DOHH2 (cell line): ENCODE data around the gene OAT.

Experiments
- H3F3A ChIP-seq: fragments of 200-600 bp; sonication (generic), shearing (Covaris generic); 2 replicates; pipeline ENCODE4 v1.6.0; 2016; ENCODE audit warnings: antibody characterized with exemption, mild to moderate bottlenecking; ENCODE audit not compliant: control insufficient read depth, insufficient read depth
- H3K27ac ChIP-seq: fragments of 200-600 bp; sonication (generic); 2 replicates; pipeline ENCODE4 v1.5.1; 2014; ENCODE audit warnings: low read depth, mild to moderate bottlenecking, low read length, moderate library complexity
- H3K27me3 ChIP-seq: fragments of 200-600 bp; sonication (generic); 2 replicates; pipeline ENCODE4 v1.6.1; 2014; ENCODE audit warnings: mild to moderate bottlenecking, low read length, mixed read lengths; ENCODE audit not compliant: control insufficient read depth
- H3K36me3 ChIP-seq: fragments of 200-600 bp; sonication (generic); 2 replicates; pipeline ENCODE4 v1.6.1; 2014; ENCODE audit warnings: mild to moderate bottlenecking, low read length, moderate library complexity, mixed read lengths; ENCODE audit not compliant: control insufficient read depth
- H3K4me1 ChIP-seq: fragments of 200-600 bp; sonication (generic); 2 replicates; pipeline ENCODE4 v1.6.1; 2014; ENCODE audit warnings: mild to moderate bottlenecking, low read length, mixed read lengths; ENCODE audit not compliant: control insufficient read depth
- H3K4me2 ChIP-seq: fragments of 200-600 bp; sonication (generic); 2 replicates; pipeline ENCODE4 v1.6.0; 2014; ENCODE audit warnings: mild to moderate bottlenecking, low read length, moderate library complexity
- H3K4me3 ChIP-seq: fragments of 200-600 bp; sonication (generic); 2 replicates; pipeline ENCODE4 v1.5.1; 2014; ENCODE audit warnings: mild to moderate bottlenecking, low read length, mixed read lengths
- H3K79me2 ChIP-seq: fragments of 200-600 bp; sonication (generic); 2 replicates; pipeline ENCODE4 v1.6.1; 2014; ENCODE audit warnings: mild to moderate bottlenecking, low read length, mixed read lengths; ENCODE audit not compliant: control insufficient read depth
- H3K9me2 ChIP-seq: fragments of 200-600 bp; sonication (generic); replicated peaks from 2 replicates; pipeline ENCODE4 v1.6.1; 2014; ENCODE audit warnings: mild to moderate bottlenecking, low read length, mixed read lengths; ENCODE audit not compliant: control insufficient read depth
- H3K9me3 ChIP-seq: fragments of 200-600 bp; sonication (generic); 2 replicates; pipeline ENCODE4 v1.6.1; 2014; ENCODE audit warnings: antibody characterized with exemption, low read length, mixed read lengths; ENCODE audit not compliant: control insufficient read depth, insufficient read depth
- H4K20me1 ChIP-seq: fragments of 200-600 bp; sonication (generic); 2 replicates; pipeline ENCODE4 v1.6.0; 2014; ENCODE audit warnings: low read depth, mild to moderate bottlenecking, antibody characterized with exemption, low read length, moderate library complexity; ENCODE audit not compliant: control insufficient read depth, insufficient read depth
- EZH2phosphoT487 ChIP-seq: fragments of 200-600 bp; sonication (generic); IDR thresholded peaks from 2 replicates; pipeline ENCODE4 v1.6.1; 2017; ENCODE audit warnings: borderline replicate concordance, mild to moderate bottlenecking, antibody characterized with exemption, low read length, moderate library complexity, mixed read lengths
- TF ChIP-seq, protein P1 (sequence below): fragments of 200-600 bp; sonication (generic); IDR thresholded peaks from one replicate; pipeline ENCODE4 v1.5.1; 2014; ENCODE audit warnings: antibody characterized with exemption, mild to moderate bottlenecking, low read depth, low read length; ENCODE audit not compliant: poor library complexity, severe bottlenecking

OAT gene

DNA sequence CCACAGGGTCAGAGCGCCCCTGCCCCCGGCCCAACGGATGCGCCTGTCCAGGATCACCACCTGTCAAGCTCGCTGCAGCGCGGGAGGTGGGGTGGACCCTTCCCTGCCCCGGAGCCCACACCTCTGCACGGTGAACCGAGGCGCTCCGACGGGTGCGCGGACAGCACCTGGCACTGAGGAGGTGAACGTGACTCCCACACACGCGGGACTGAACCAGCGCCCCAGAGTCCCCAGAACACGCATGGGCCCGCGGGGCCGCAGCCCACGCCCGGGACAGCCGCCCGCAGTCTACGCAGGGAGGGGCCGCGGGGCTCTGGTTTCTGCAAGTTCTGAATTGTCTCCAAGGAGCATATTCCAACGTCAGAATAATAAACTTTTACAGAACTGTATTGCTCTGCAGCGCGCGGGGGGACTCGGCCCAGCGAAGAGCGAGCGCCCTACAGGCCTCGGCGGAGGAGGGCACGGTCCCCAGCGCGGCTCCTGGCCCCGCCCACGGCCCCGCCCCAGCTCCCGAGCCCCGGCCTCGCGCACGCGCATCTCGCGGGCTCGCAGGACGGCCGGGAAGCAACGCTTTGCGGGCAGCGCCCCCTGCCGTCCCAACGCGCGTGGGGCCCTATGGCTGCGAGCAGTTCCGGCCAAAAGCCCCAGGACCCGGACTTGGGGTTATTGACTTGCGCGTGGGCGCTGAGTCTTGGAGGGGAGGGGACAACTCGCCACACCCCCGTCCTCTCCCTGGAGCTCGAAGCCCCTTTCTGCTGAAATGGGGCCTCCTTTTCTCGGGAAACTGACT, 29.7 kb downstream of the OAT start:
- Histone ChIP-seq H3K27ac (no peak overlapping the region), H3K4me2 (peak overlapping the region; percentile 61), H3K4me1 (peaks cover 10% of the 10 kb centered on the region), H4K20me1 (no peaks in the 10 kb centered on the region), H3F3A (no peaks in the 10 kb centered on the region), H3K9me3 (peaks cover 4% of the 10 kb centered on the region; the same call in 1 of the 2 replicates), H3K79me2 (no peaks in the 10 kb centered on the region), H3K4me3 (peak overlapping the region; percentile 43), H3K36me3 (no peaks in the 10 kb centered on the region), H3K27me3 (no peaks in the 10 kb centered on the region; the same call in 1 of the 2 replicates), H3K9me2 (no peaks in the 10 kb centered on the region)
- TF ChIP-seq EZH2phosphoT487 = no peak
- TF ChIP-seq, protein P1, sequence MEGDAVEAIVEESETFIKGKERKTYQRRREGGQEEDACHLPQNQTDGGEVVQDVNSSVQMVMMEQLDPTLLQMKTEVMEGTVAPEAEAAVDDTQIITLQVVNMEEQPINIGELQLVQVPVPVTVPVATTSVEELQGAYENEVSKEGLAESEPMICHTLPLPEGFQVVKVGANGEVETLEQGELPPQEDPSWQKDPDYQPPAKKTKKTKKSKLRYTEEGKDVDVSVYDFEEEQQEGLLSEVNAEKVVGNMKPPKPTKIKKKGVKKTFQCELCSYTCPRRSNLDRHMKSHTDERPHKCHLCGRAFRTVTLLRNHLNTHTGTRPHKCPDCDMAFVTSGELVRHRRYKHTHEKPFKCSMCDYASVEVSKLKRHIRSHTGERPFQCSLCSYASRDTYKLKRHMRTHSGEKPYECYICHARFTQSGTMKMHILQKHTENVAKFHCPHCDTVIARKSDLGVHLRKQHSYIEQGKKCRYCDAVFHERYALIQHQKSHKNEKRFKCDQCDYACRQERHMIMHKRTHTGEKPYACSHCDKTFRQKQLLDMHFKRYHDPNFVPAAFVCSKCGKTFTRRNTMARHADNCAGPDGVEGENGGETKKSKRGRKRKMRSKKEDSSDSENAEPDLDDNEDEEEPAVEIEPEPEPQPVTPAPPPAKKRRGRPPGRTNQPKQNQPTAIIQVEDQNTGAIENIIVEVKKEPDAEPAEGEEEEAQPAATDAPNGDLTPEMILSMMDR = peak; percentile 83

DNA sequence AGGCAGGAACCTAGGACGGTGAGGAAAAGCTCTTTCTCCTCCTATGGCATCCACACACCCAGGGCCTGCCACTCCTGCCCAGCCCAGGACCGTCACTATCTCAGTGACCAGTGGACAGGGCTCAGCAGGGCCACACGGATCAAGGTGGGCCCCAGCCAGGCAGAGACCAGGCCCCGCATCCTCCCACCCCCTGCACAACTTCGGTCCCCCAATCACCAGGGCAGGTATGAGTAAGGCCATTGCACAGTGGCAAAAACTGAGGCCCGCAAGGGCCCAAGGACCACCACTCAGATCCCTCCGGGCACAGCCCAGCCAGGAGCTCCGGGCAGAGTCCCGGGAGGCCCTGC, 30.3 kb downstream of the OAT start:
- H3K79me2 ChIP-seq = no peaks in the 10 kb centered on the region
- peaks cover 4% of the 10 kb centered on the region; the same call in 1 of the 2 replicates for H3K9me3 ChIP-seq
- H3F3A ChIP-seq = no peaks in the 10 kb centered on the region
- no peaks in the 10 kb centered on the region for H4K20me1 ChIP-seq
- H3K36me3 ChIP-seq = no peaks in the 10 kb centered on the region
- H3K4me1 ChIP-seq = peaks cover 10% of the 10 kb centered on the region
- TF ChIP-seq, protein P1 = no peak
- TF ChIP-seq EZH2phosphoT487 = no peak
- no peaks in the 10 kb centered on the region; the same call in 1 of the 2 replicates for H3K27me3 ChIP-seq
- no peak overlapping the region for H3K27ac ChIP-seq
- no peaks in the 10 kb centered on the region for H3K9me2 ChIP-seq
- H3K4me3 ChIP-seq = no peak overlapping the region
- no peak overlapping the region for H3K4me2 ChIP-seq

DNA sequence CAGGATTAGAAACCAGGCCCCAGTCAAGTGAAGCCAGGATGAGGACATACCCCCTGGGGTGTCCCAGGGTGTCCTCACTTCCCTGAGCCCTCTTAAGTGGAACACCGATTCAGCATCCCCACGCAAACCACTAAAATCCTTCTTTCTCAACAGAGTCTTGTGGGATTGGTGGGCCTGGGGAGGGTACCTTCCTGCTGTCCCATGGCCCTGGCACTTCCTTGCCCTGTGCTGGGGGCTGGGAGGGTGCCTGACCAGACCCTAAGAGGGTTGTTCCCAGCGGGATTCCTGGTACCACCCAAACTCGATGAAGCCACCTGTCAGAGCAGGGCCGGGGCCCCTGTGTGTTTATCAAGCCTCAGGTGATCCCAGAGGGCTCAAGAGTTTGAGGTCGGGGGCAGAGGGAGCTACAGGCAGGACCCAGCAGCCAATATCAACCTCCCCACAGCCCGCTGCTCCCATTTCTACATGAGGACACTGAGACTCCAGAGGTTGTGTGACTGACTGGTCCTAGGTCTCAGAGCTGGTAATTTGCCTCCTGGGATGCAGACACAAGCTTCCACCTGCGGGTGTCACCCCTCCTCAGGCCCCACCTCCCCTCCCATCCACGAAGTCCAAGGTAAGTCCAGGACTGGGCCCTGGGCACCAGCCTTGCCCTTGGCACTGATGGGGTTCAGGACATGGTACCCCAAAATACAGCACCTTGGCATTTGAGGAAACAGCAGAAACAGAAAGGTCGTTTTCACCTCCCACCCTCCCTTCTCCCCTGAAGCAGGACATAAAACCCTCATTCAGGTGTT, 31.4 kb downstream of the OAT start:
- Histone ChIP-seq H3K4me1 (peaks cover 10% of the 10 kb centered on the region), H3K36me3 (no peaks in the 10 kb centered on the region), H3K4me2 (no peak overlapping the region), H3K9me2 (no peaks in the 10 kb centered on the region), H3K9me3 (no peaks in the 10 kb centered on the region), H3K27me3 (no peaks in the 10 kb centered on the region; the same call in 1 of the 2 replicates), H4K20me1 (no peaks in the 10 kb centered on the region), H3F3A (no peaks in the 10 kb centered on the region), H3K27ac (no peak overlapping the region), H3K79me2 (no peaks in the 10 kb centered on the region), H3K4me3 (no peak overlapping the region)
- TF ChIP-seq EZH2phosphoT487 = no peak
- TF ChIP-seq, protein P1 = no peak
